HG03457 (cell line): ENCODE data around the gene TEPSIN.
"Not testable (repeated sequence)": the region's sequence is repeated elsewhere in the genome, so short reads cannot be mapped to it uniquely, and the experiment has no call there.

Source experiments
- ATAC-seq: cut with Tn5 transposase; IDR thresholded peaks from one replicate; pipeline ENCODE4 v1.9.1; 2021; ENCODE audit warnings: moderate number of reproducible peaks; ENCODE audit not compliant: unreplicated experiment

The TEPSIN gene

GRCh38 chr17:81237591-81238489 is 1.0 kb downstream of the TEPSIN start:
- no peak for ATAC-seq

- no peak for ATAC-seq
Measured at GRCh38 chr17:81236784-81237183, 2.1 kb downstream of the TEPSIN start.

- no peak for ATAC-seq
Measured at GRCh38 chr17:81235822-81236740, 2.8 kb downstream of the TEPSIN start.

- no peak for ATAC-seq
Measured at GRCh38 chr17:81234940-81235821, 3.7 kb downstream of the TEPSIN start.

GRCh38 chr17:81234506-81234855 is 4.4 kb downstream of the TEPSIN start:
- ATAC-seq = no peak

- no peak for ATAC-seq
Measured at GRCh38 chr17:81233811-81234505, 4.9 kb downstream of the TEPSIN start.

- ATAC-seq = no peak
Measured at GRCh38 chr17:81233316-81233715, 5.5 kb downstream of the TEPSIN start.

GRCh38 chr17:81232616-81233241 is 6.1 kb downstream of the TEPSIN start:
- no peak for ATAC-seq

GRCh38 chr17:81231766-81232581 is 6.9 kb downstream of the TEPSIN start:
- no peak for ATAC-seq

GRCh38 chr17:81231121-81231645 is 7.7 kb downstream of the TEPSIN start:
- ATAC-seq = no peak

GRCh38 chr17:81230043-81230820 is 8.6 kb downstream of the TEPSIN start:
- ATAC-seq = no peak

GRCh38 chr17:81229666-81229920 is 9.3 kb downstream of the TEPSIN start:
- no peak for ATAC-seq

- ATAC-seq = no peak
Measured at GRCh38 chr17:81228834-81229665, 9.8 kb downstream of the TEPSIN start.

- no peak for ATAC-seq
Measured at GRCh38 chr17:81228420-81228819, 10.4 kb downstream of the TEPSIN start.

- not testable (repeated sequence) for ATAC-seq
Measured at GRCh38 chr17:81227630-81228029, 11.2 kb downstream of the TEPSIN start.

- ATAC-seq = no peak
Measured at GRCh38 chr17:81223762-81224130, 15.1 kb downstream of the TEPSIN start.
